A549 (cell line): ENCODE data around the gene RFT1.

ENCODE experiments used
- BHLHE40 ChIP-seq: IDR thresholded peaks from 2 replicates; pipeline ENCODE4 v1.6.1; 2012; ENCODE audit warnings: low read depth, low read length, inconsistent platforms
- HDAC2 ChIP-seq: fragments of 200-600 bp; sonication (generic); IDR thresholded peaks from 2 replicates; pipeline ENCODE4 v1.6.1; 2016
- RFX5 ChIP-seq: fragments of 450-650 bp; IDR thresholded peaks from 2 replicates; pipeline ENCODE4 v1.7.1; 2014; ENCODE audit warnings: antibody characterized with exemption, mild to moderate bottlenecking, moderate library complexity

- no peak for TF ChIP-seq RFX5
- no peak for TF ChIP-seq HDAC2
- no peak for TF ChIP-seq BHLHE40
Measured at GRCh38 chr3:53132347-53132746, 2.1 kb upstream of the RFT1 start.
